ENCODE measurements around the gene HMCES.

The HMCES gene

GRCh38 chr3:129341331-129342141, 62.9 kb downstream of the HMCES start:
- Histone ChIP-seq H3K9me3 (ENCODE audit: control insufficient read depth, insufficient read depth, low read depth, low read length) (no peaks in the 10 kb centered on the region), H3K4me1 (ENCODE audit: control insufficient read depth, insufficient read depth, low read length) (no peaks in the 10 kb centered on the region), H3K27ac (ENCODE audit: extremely low read depth, low read depth, low read length) (no peak overlapping the region), H3K36me3 (ENCODE audit: control insufficient read depth in 2 of 2, insufficient read depth in 1 of 2, low read length in 2 of 2) (no peaks in the 10 kb centered on the region), H3K4me3 (ENCODE audit: low read depth, low read length) (no peak overlapping the region)
- no peak for TF ChIP-seq ZNF19 (tag by site-specific recombination; IDR thresholded peaks at IDR 0.05; ENCODE audit: low read depth)
- TF ChIP-seq ZXDB (tag by site-specific recombination; IDR thresholded peaks at IDR 0.05), result no peak
- no peak for TF ChIP-seq ZNF18 (tag by site-specific recombination; IDR thresholded peaks at IDR 0.05)
- ChIA-PET POLR2A (interaction anchor here (0.7 to 2.6 kb wide), 2 partner anchors 25 to 32 kb away, joined by 3 to 10 read pairs; a partner anchor contains a TSS), CTCF (no interaction called here)

- no peaks in the 10 kb centered on the region for H3K9me3 ChIP-seq (ENCODE audit: control insufficient read depth, insufficient read depth, low read depth, low read length)
- ChIA-PET POLR2A (no interaction called here), CTCF (interaction anchor here (0.6 kb wide), 1 partner anchor 40 kb away, joined by 3 read pairs; no protein-coding TSS in a partner anchor)
- H3K36me3 ChIP-seq (ENCODE audit: control insufficient read depth in 2 of 2, insufficient read depth in 1 of 2, low read length in 2 of 2), result no peaks in the 10 kb centered on the region
- H3K4me3 ChIP-seq (ENCODE audit: low read depth, low read length), result no peak overlapping the region
- no peaks in the 10 kb centered on the region for H3K4me1 ChIP-seq (ENCODE audit: control insufficient read depth, insufficient read depth, low read length)
- TF ChIP-seq ZNF202 (tag by site-specific recombination; IDR thresholded peaks at IDR 0.05; ENCODE audit: borderline replicate concordance) (no peak), TRIM28 (IDR thresholded peaks at IDR 0.05; ENCODE audit: borderline replicate concordance, low read length) (no peak), ZNF837 (tag by site-specific recombination; IDR thresholded peaks at IDR 0.05) (no peak)
- H3K27ac ChIP-seq (ENCODE audit: extremely low read depth, low read depth, low read length), result no peak overlapping the region
Observed at GRCh38 chr3:129343643-129344360, 65.1 kb downstream of the HMCES start.

- Histone ChIP-seq H3K9me3 (ENCODE audit: control insufficient read depth, insufficient read depth, low read depth, low read length) (no peaks in the 10 kb centered on the region), H3K36me3 (ENCODE audit: control insufficient read depth in 2 of 2, insufficient read depth in 1 of 2, low read length in 2 of 2) (no peaks in the 10 kb centered on the region), H3K4me1 (ENCODE audit: control insufficient read depth, insufficient read depth, low read length) (no peaks in the 10 kb centered on the region), H3K27ac (ENCODE audit: extremely low read depth, low read depth, low read length) (no peak overlapping the region), H3K4me3 (ENCODE audit: low read depth, low read length) (no peak overlapping the region)
- ChIA-PET POLR2A (no interaction called here), CTCF (interaction anchor here (0.6 kb wide), 1 partner anchor 39 kb away, joined by 3 read pairs; no protein-coding TSS in a partner anchor)
- no peak for TF ChIP-seq ZNF155 (tag by site-specific recombination; IDR thresholded peaks at IDR 0.05)
- TF ChIP-seq ZNF785 (tag by site-specific recombination; IDR thresholded peaks at IDR 0.05), result no peak
- TF ChIP-seq ZNF335 (tag by site-specific recombination; conservative IDR thresholded peaks at IDR 0.05), result no peak
- no peak for TF ChIP-seq IKZF3 (tag by site-specific recombination; IDR thresholded peaks at IDR 0.05)
- no peak for TF ChIP-seq ZNF341 (tag by site-specific recombination; IDR thresholded peaks at IDR 0.05; ENCODE audit: low read depth)
- no peak for TF ChIP-seq PRDM4 (tag by site-specific recombination; IDR thresholded peaks at IDR 0.05)
- TF ChIP-seq BCL11B (tag by site-specific recombination; IDR thresholded peaks at IDR 0.05; ENCODE audit: low read depth), result no peak
- no peak for TF ChIP-seq ZBTB21 (tag by site-specific recombination; IDR thresholded peaks at IDR 0.05)
- no peak for TF ChIP-seq ZNF362 (tag by site-specific recombination; IDR thresholded peaks at IDR 0.05)
- TF ChIP-seq ZNF138 (tag by site-specific recombination; IDR thresholded peaks at IDR 0.05; ENCODE audit: borderline replicate concordance), result no peak
Observed at GRCh38 chr3:129344540-129345220, 66.0 kb downstream of the HMCES start.
